Measurements from ENCODE around the gene RNF111. TPM values are rescaled to one million over a fixed set of nuclear protein-coding genes. Genes with fewer than 3 reads are reported as not detected.

The RNF111 gene
- total and polyA plus RNA-seq, 10 of the 15 experiments (the other 5 are each of a cell fraction or from before 2014, with no cell fraction given), result 8.6 to 34.7 (median 15.7) TPM

DNA sequence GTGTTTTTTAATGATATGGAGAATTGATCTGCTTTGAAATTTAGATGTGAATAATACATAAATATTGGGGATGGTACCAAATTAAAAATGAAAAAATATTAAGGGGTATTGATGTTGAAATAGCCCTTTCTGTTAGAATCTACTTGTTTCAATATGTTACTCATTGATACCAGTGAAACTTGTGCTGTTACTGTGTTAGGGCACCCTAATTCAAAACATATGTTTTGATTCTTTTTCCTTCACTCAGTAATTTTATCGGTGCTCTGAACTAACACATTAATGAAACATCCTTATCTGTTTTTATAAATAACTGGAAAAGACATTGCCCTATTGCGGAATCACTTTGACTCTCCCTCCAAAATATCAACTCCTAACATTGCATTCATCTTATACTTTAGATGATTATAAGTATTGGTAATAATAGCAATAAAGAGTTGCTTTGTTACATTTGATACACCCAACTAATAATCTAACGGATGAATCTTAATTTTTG, 65.5 kb downstream of the RNF111 start:
- intact Hi-C loops (cut with micrococcal nuclease; ENCODE audit: unreplicated experiment) (no loop called here), in situ Hi-C loops (cut with MboI) (no loop called here)
- Histone ChIP-seq H3K4me3 (no peak overlapping the region), H3K36me3 (ENCODE audit: control insufficient read depth in 2 of 2, insufficient read depth in 2 of 2, low read length in 1 of 2) (peaks cover 0 to 15% of the 10 kb centered on the region in 2 experiments), H3K27ac (ENCODE audit: control insufficient read depth, insufficient read depth) (no peak overlapping the region), H3K9ac (ENCODE audit: control insufficient read depth, insufficient read depth, low read length) (no peak overlapping the region), H2AFZ (ENCODE audit: control insufficient read depth, low read depth, low read length) (no peak overlapping the region), H3K9me3 (replicated peaks; ENCODE audit: control insufficient read depth, insufficient read depth, low read length) (peaks cover 3% of the 10 kb centered on the region), H3K79me2 (ENCODE audit: control insufficient read depth, insufficient read depth, low read length) (peaks cover 5% of the 10 kb centered on the region), H3K4me2 (ENCODE audit: control insufficient read depth, insufficient read depth) (no peak overlapping the region), H3K4me1 (ENCODE audit: control insufficient read depth, insufficient read depth, low read length) (no peaks in the 10 kb centered on the region), H3K27me3 (replicated peaks in 1 of 2; ENCODE audit: control insufficient read depth in 2 of 2, insufficient read depth in 2 of 2, low read length in 1 of 2) (no peaks in the 10 kb centered on the region), H4K20me1 (ENCODE audit: control insufficient read depth, insufficient read depth) (no peaks in the 10 kb centered on the region)
- SMC1A ChIA-PET (ENCODE audit: uncharacterized antibody, unreplicated experiment), result interaction anchor here (1.5 to 1.6 kb wide), 3 partner anchors 10 to 64 kb away, joined by 4 read pairs; no protein-coding TSS in a partner anchor
- RAD21 ChIA-PET (ENCODE audit: unreplicated experiment), result interaction anchor here (1.3 kb wide), 1 partner anchor 71 kb away, joined by 3 read pairs; no protein-coding TSS in a partner anchor
- FAIRE-seq (peak; percentile 70), ATAC-seq (no peak), DNase-seq (ENCODE audit: low read depth, low spot score) (no peak)
- POLR2A ChIA-PET, result interaction anchor here (0.6 to 1.0 kb wide), 2 partner anchors 11 to 186 kb away, joined by 4 to 5 read pairs; no protein-coding TSS in a partner anchor
- TF ChIP-seq PAX5 (IDR thresholded peaks at IDR 0.05; ENCODE audit: borderline replicate concordance, low read depth, low read length), result no peak
- TF ChIP-seq ATF2 (IDR thresholded peaks at IDR 0.05; ENCODE audit: low read length), result no peak
- TF ChIP-seq ZBED1 (IDR thresholded peaks at IDR 0.05; ENCODE audit: borderline replicate concordance), result no peak
- TF ChIP-seq, protein P1, sequence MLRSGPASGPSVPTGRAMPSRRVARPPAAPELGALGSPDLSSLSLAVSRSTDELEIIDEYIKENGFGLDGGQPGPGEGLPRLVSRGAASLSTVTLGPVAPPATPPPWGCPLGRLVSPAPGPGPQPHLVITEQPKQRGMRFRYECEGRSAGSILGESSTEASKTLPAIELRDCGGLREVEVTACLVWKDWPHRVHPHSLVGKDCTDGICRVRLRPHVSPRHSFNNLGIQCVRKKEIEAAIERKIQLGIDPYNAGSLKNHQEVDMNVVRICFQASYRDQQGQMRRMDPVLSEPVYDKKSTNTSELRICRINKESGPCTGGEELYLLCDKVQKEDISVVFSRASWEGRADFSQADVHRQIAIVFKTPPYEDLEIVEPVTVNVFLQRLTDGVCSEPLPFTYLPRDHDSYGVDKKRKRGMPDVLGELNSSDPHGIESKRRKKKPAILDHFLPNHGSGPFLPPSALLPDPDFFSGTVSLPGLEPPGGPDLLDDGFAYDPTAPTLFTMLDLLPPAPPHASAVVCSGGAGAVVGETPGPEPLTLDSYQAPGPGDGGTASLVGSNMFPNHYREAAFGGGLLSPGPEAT (IDR thresholded peaks at IDR 0.05; ENCODE audit: low read depth), result no peak
- no peak for TF ChIP-seq DPF2 (IDR thresholded peaks at IDR 0.05)
- TF ChIP-seq CEBPB (IDR thresholded peaks at IDR 0.05; ENCODE audit: borderline replicate concordance in 1 of 2, low read depth in 2 of 2, low read length in 2 of 2), result no peak
- TF ChIP-seq MXI1 (IDR thresholded peaks at IDR 0.05; ENCODE audit: low read depth, low read length), result no peak
- TF ChIP-seq SP1 (IDR thresholded peaks at IDR 0.05; ENCODE audit: low read depth, low read length), result no peak
- no peak for TF ChIP-seq POLR2AphosphoS5 (IDR thresholded peaks at IDR 0.05; ENCODE audit: low read length)
- TF ChIP-seq SMARCA5 (IDR thresholded peaks at IDR 0.05), result no peak
- CTCF ChIA-PET, result interaction anchor here (1.2 to 1.3 kb wide), 2 partner anchors 93 to 783 kb away, joined by 3 read pairs; no protein-coding TSS in a partner anchor
- no TSS peak for BruUV-seq (replicated peaks)
- WGBS (ENCODE audit: insufficient coverage, insufficient replicate concordance, low lambda C conversion rate, missing lambda C conversion rate), result 33% methylated on average over 3 of the region's 3 CpGs

Data from GM12878 (cell line).